SHP77 treated with DMSO at 0.1 percent for 48 hours (cell line): ENCODE data around the gene CPN2.

Source experiments
- DNase-seq: peaks from one replicate; lab custom pipeline; 2025; lab: John Stamatoyannopoulos, UW

The CPN2 gene

GRCh38 chr3:194294199-194294894 lies 56.8 kb downstream of the CPN2 start:
- no peak for DNase-seq

GRCh38 chr3:194293546-194294198 lies 57.5 kb downstream of the CPN2 start:
- DNase-seq, result no peak

- no peak for DNase-seq
Observed at GRCh38 chr3:194292331-194292730, 58.8 kb downstream of the CPN2 start.
